GM10847 (cell line): ENCODE data around the gene TTLL3.

Experiments used
- POLR2A ChIP-seq: IDR thresholded peaks from 2 replicates; pipeline ENCODE4 v1.6.1; 2011; ENCODE audit not compliant: insufficient read length; ENCODE audit errors: extremely low read depth

The TTLL3 gene

DNA sequence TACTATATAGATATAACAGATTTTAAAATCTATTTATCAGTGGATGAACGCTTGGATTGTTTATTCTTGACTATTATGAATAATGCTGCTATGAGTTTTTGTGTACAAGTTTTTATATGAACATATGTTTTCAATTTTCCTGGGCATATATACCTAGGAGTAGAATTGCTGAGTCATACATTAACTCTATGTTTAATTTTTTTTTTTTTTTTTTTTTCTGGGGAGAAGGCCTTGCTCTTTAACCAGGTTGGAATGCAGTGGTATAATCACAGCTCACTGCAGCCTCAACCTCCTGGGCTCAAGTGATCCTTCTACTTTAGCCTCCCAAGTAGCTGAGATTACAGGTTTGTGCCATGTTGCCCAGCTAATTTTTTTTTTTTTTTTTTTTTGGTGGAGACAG is 60.9 kb downstream of the TTLL3 start:
- no peak for TF ChIP-seq POLR2A

- TF ChIP-seq POLR2A, result no peak
Observed at GRCh38 chr3:9875448-9875847, 65.4 kb downstream of the TTLL3 start.

- no peak for TF ChIP-seq POLR2A
Observed at GRCh38 chr3:9876991-9877390, 66.9 kb downstream of the TTLL3 start.

GRCh38 chr3:9878700-9879099 is 68.6 kb downstream of the TTLL3 start:
- no peak for TF ChIP-seq POLR2A

DNA sequence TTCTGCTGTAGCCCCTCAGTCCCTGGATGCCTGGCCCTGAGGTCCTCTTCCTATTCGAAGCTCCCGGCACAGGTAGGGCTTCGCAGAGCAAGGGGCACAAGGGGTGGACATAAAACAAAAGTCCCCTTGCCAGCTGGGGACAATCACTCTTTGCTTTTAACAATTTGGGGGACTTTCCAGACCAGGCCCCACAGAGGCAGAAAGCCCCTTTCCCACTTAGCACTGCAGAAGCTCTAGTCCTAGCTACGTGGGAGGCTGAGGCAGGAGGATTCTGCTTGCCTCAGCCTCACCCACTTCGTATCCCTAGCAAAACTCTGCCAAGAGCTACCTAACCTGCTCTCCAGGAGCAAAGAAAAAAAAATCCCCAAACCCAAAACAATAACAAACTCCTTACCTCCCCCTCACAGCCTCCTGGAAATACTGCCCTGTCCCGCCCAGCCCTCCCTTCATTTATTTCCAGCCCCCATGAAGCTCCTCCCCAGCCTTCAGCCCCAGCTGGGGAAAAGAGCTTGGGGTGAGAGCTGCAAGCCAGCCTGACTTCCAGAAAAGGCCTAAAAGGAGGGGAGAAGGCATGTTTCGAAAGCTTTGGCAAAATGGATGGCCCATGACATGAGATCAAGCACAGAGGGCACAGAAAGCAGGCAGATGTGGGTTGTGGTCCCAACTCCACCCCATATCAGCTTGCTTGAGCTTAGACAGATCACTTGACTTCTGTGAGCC is 69.9 kb downstream of the TTLL3 start, which contains the start of gene CIDEC:
Gene CIDEC, minus strand, starts transcription at position 424 of the 720 bp plus-strand sequence. CDS start 1,767 bp downstream, outside the sequence.
- no peak for TF ChIP-seq POLR2A

GRCh38 chr3:9881441-9881840 is 71.4 kb downstream of the TTLL3 start:
- TF ChIP-seq POLR2A, result no peak

GRCh38 chr3:9883706-9884554 is 73.9 kb downstream of the TTLL3 start:
- TF ChIP-seq POLR2A, result no peak

DNA sequence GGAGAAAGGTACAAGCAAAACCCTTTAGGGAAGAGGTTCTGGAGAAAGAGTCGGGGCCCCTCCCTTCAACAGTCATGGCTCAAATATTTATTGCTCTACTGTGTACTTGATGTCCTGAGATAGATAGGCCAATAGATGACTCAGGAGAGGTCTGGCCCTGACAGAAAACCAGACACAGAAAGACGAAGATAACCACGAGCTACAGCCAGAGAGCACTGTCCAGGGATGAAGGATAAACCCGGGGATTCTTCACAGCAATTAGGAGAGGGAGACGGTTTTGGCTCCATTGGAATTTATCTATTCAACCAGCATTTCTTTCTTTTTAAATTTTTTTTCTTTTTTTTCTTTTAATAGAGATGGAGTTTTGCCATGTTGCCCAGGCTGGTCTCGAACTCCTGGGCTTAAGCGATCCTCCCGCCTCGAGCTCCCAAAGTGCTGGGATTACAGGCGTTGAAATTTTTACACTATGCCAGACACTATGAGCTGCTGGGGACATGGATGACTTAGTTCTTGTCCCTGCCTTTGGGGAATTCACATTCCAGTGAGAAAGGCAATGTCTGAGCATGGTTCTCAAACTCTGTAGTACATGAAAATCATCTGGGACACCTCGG is 74.6 kb downstream of the TTLL3 start:
- no peak for TF ChIP-seq POLR2A
